H9 (cell line): ENCODE results near the gene SLC25A42. TPM values are rescaled to one million over a fixed set of nuclear protein-coding genes. Genes with fewer than 3 reads are reported as not detected.

Experiments used
- DNase-seq: peaks from one replicate; pipeline ENCODE4 v3.0.0-alpha.2; 2017
- H2AFZ ChIP-seq: one replicate; pipeline ENCODE4 v1.6.1; 2013; ENCODE audit warnings: mild to moderate bottlenecking, low read length, control low read depth, moderate library complexity
- H2AK5ac ChIP-seq: 2 replicates; pipeline ENCODE4 v1.6.1; 2013; ENCODE audit warnings: low read length, control low read depth, mixed read lengths; ENCODE audit not compliant: insufficient read length
- H2BK120ac ChIP-seq: one replicate; pipeline ENCODE4 v1.6.1; 2013; ENCODE audit warnings: low read depth, mild to moderate bottlenecking, low read length, control low read depth, inconsistent platforms; ENCODE audit not compliant: poor library complexity, severe bottlenecking
- H2BK12ac ChIP-seq: 2 replicates; pipeline ENCODE4 v1.6.1; 2013; ENCODE audit warnings: low read length, control low read depth, mixed read lengths, low read depth; ENCODE audit not compliant: insufficient read length
- H2BK15ac ChIP-seq: 2 replicates; pipeline ENCODE4 v1.6.1; 2013; ENCODE audit warnings: low read depth, low read length, control low read depth
- H2BK20ac ChIP-seq: one replicate; pipeline ENCODE4 v1.6.1; 2013; ENCODE audit warnings: low read depth, mild to moderate bottlenecking, low read length, control low read depth, inconsistent platforms; ENCODE audit not compliant: poor library complexity, severe bottlenecking
- H2BK5ac ChIP-seq: 2 replicates; pipeline ENCODE4 v1.6.1; 2013; ENCODE audit warnings: low read length, control low read depth, mixed read lengths; ENCODE audit not compliant: insufficient read length
- H3K14ac ChIP-seq: 2 replicates; pipeline ENCODE4 v1.6.1; 2013; ENCODE audit warnings: low read length, control low read depth; ENCODE audit not compliant: insufficient read depth
- H3K18ac ChIP-seq: 2 replicates; pipeline ENCODE4 v1.6.1; 2013; ENCODE audit warnings: low read depth, mild to moderate bottlenecking, mixed read lengths, low read length, control low read depth; ENCODE audit not compliant: insufficient read length
- H3K23ac ChIP-seq: 2 replicates; pipeline ENCODE4 v1.6.1; 2013; ENCODE audit warnings: low read length, control low read depth, mixed read lengths, low read depth; ENCODE audit not compliant: insufficient read length
- H3K23me2 ChIP-seq: 2 replicates; pipeline ENCODE4 v1.6.1; 2013; ENCODE audit warnings: low read depth, mild to moderate bottlenecking, mixed read lengths, low read length, control low read depth; ENCODE audit not compliant: insufficient read length, poor library complexity, severe bottlenecking
- H3K27ac ChIP-seq: 2 replicates; pipeline ENCODE4 v1.5.1; 2013; ENCODE audit warnings: low read length, control low read depth, mixed read lengths, low read depth; ENCODE audit not compliant: insufficient read length
- H3K27me3 ChIP-seq: 2 replicates; pipeline ENCODE4 v1.6.1; 2013; ENCODE audit warnings: low read length, control low read depth, inconsistent platforms; ENCODE audit not compliant: insufficient read depth
- H3K4ac ChIP-seq: 2 replicates; pipeline ENCODE4 v1.6.1; 2013; ENCODE audit warnings: low read depth, mild to moderate bottlenecking, control low read depth, inconsistent platforms, low read length, moderate library complexity
- H3K4me1 ChIP-seq: 2 replicates; pipeline ENCODE4 v1.6.1; 2013; ENCODE audit warnings: low read length, control low read depth, inconsistent platforms; ENCODE audit not compliant: insufficient read depth
- H3K4me2 ChIP-seq: 2 replicates; pipeline ENCODE4 v1.6.1; 2013; ENCODE audit warnings: low read length, control low read depth, mixed read lengths; ENCODE audit not compliant: insufficient read length, insufficient read depth
- H3K56ac ChIP-seq: 2 replicates; pipeline ENCODE4 v1.6.1; 2013; ENCODE audit warnings: low read depth, mild to moderate bottlenecking, mixed read lengths, low read length, control low read depth; ENCODE audit not compliant: insufficient read length
- H3K79me1 ChIP-seq: 2 replicates; pipeline ENCODE4 v1.6.1; 2013; ENCODE audit warnings: low read depth, mild to moderate bottlenecking, moderate library complexity, low read length, control low read depth, inconsistent platforms; ENCODE audit not compliant: insufficient read depth, poor library complexity, severe bottlenecking
- H3K79me2 ChIP-seq: 2 replicates; pipeline ENCODE4 v1.6.1; 2013; ENCODE audit warnings: low read length, control low read depth, inconsistent platforms; ENCODE audit not compliant: insufficient read depth
- H3K9ac ChIP-seq: 2 replicates; pipeline ENCODE4 v1.6.1; 2013; ENCODE audit warnings: low read length, control low read depth, mixed read lengths; ENCODE audit not compliant: insufficient read length; ENCODE audit errors: extremely low read depth
- H3K9me3 ChIP-seq: one replicate; pipeline ENCODE4 v1.6.1; 2013; ENCODE audit warnings: low read depth, low read length, inconsistent platforms; ENCODE audit not compliant: control insufficient read depth
- H3T11ph ChIP-seq: one replicate; pipeline ENCODE4 v1.6.1; 2013; ENCODE audit warnings: mild to moderate bottlenecking, low read length, control low read depth, inconsistent platforms
- H4K20me1 ChIP-seq: one replicate; pipeline ENCODE4 v1.6.1; 2013; ENCODE audit not compliant: control insufficient read depth, insufficient read length, insufficient read depth
- H4K5ac ChIP-seq: 2 replicates; pipeline ENCODE4 v1.6.1; 2013; ENCODE audit warnings: low read depth, mild to moderate bottlenecking, mixed read lengths, low read length, control low read depth; ENCODE audit not compliant: insufficient read length
- H4K8ac ChIP-seq: replicated peaks from 2 replicates; pipeline ENCODE4 v1.6.1; 2013; ENCODE audit warnings: low read length, control low read depth, mixed read lengths, low read depth; ENCODE audit not compliant: insufficient read length
- H4K91ac ChIP-seq: 2 replicates; pipeline ENCODE4 v1.6.1; 2013; ENCODE audit warnings: low read depth, mild to moderate bottlenecking, moderate library complexity, mixed read lengths, low read length, control low read depth; ENCODE audit not compliant: insufficient read length
- H3K27ac Mint-ChIP-seq, 3 experiments: 2 replicates in 2 of 3; 3 replicates in 1 of 3; pipeline ENCODE4 v1.8.0; 2020 to 2021; ENCODE audit warnings: mixed read lengths in 3 of 3, mild to moderate bottlenecking in 1 of 3, moderate library complexity in 1 of 3
- H3K27me3 Mint-ChIP-seq: 2 replicates; pipeline ENCODE4 v1.8.0; 2021; ENCODE audit warnings: low read depth, mild to moderate bottlenecking, moderate library complexity, mixed read lengths
- H3K36me3 Mint-ChIP-seq, 3 experiments: 2 replicates in 2 of 3; 3 replicates in 1 of 3; pipeline ENCODE4 v1.8.0; 2020 to 2021; ENCODE audit warnings: low read depth in 3 of 3, mixed read lengths in 3 of 3; ENCODE audit not compliant: insufficient read depth in 1 of 3
- H3K4me1 Mint-ChIP-seq, 2 experiments: 2 replicates each; pipeline ENCODE4 v1.8.0; 2020; ENCODE audit warnings: mixed read lengths in 2 of 2
- H3K4me3 Mint-ChIP-seq, 2 experiments: 2 replicates in 1 of 2; 3 replicates in 1 of 2; pipeline ENCODE4 v1.8.0; 2020 to 2021; ENCODE audit warnings: mild to moderate bottlenecking in 2 of 2, mixed read lengths in 2 of 2, moderate library complexity in 1 of 2
- H3K9me3 Mint-ChIP-seq, 2 experiments: 2 replicates in 1 of 2; 3 replicates in 1 of 2; pipeline ENCODE4 v1.8.0; 2020; ENCODE audit warnings: mild to moderate bottlenecking in 2 of 2, mixed read lengths in 2 of 2, moderate library complexity in 1 of 2
- CTCF ChIP-seq: fragments of 200-600 bp; sonication (generic); conservative IDR thresholded peaks from 3 replicates; pipeline ENCODE4 v1.8.0; 2021; ENCODE audit warnings: antibody characterized with exemption, mild to moderate bottlenecking
- WGBS: extraction: QIAGEN DNeasy Blood & Tissue Kit; methylation state at CpG from one replicate; pipeline ENCODE4 v1.1.7; 2013; ENCODE audit warnings: missing lambda C conversion rate, low lambda C conversion rate, mixed read lengths; ENCODE audit not compliant: insufficient read length; ENCODE audit errors: extremely low coverage; 5-methylcytosine and 5-hydroxymethylcytosine counted together
- total RNA-seq: library from RNA; stranded (reverse); gene quantifications from 2 replicates; pipeline ENCODE4 v1.2.1, GENCODE V29; 2021

The SLC25A42 gene
- total RNA-seq, 1 experiment from 2014 or later: 3.6 TPM

- no peak overlapping the region for H3K14ac ChIP-seq
- H2AFZ ChIP-seq: no peak overlapping the region
- no peak overlapping the region for H3K9ac ChIP-seq
- H3K4me1 ChIP-seq: no peaks in the 10 kb centered on the region
- no peak overlapping the region for H2BK12ac ChIP-seq
- no peak overlapping the region for H4K91ac ChIP-seq
- H3K27ac Mint-ChIP-seq: no peak overlapping the region; a peak in 2 of 7 replicates
- no peaks in the 10 kb centered on the region; the same call in 1 of the 2 replicates for H3K27me3 ChIP-seq
- no peak overlapping the region for H3K23ac ChIP-seq
- peaks cover 15% of the 10 kb centered on the region for H3K27me3 Mint-ChIP-seq
- H3K4me2 ChIP-seq: no peak overlapping the region
- H3K4me1 Mint-ChIP-seq: peaks cover 14 to 15% of the 10 kb centered on the region in 2 experiments
- no peak overlapping the region for H2BK15ac ChIP-seq
- H2BK120ac ChIP-seq: no peak overlapping the region
- H3K9me3 Mint-ChIP-seq: peaks cover 16 to 17% of the 10 kb centered on the region in 2 experiments
- H3K36me3 Mint-ChIP-seq: peaks cover 20 to 30% (median 27%) of the 10 kb centered on the region in 3 experiments
- no peak overlapping the region for H4K8ac ChIP-seq
- H3K79me1 ChIP-seq: no peaks in the 10 kb centered on the region
- H3K18ac ChIP-seq: no peak overlapping the region
- peaks cover 14% of the 10 kb centered on the region for H3K23me2 ChIP-seq
- DNase-seq: no peak
- H4K5ac ChIP-seq: no peak overlapping the region
- TF ChIP-seq CTCF: no peak
- H3K4ac ChIP-seq: no peak overlapping the region
- no peak overlapping the region for H3K27ac ChIP-seq
- peaks cover 6% of the 10 kb centered on the region for H3K9me3 ChIP-seq
- no peak overlapping the region for H2AK5ac ChIP-seq
- H3K56ac ChIP-seq: no peak overlapping the region
- H3K79me2 ChIP-seq: no peaks in the 10 kb centered on the region
- H3T11ph ChIP-seq: no peak overlapping the region
- no peak overlapping the region; a peak in 1 of 5 replicates for H3K4me3 Mint-ChIP-seq
- H4K20me1 ChIP-seq: peaks cover 3% of the 10 kb centered on the region
- H2BK20ac ChIP-seq: no peak overlapping the region
- WGBS: no CpG with 5 or more reads among the region's 6 CpGs
- no peak overlapping the region for H2BK5ac ChIP-seq
Observed at GRCh38 chr19:19133985-19134384, 70.2 kb downstream of the SLC25A42 start.
